Peyer's patch (tissue), 4 donors: ENCODE measurements around the gene MAST4.

Experiments
- POLR2A ChIP-seq, 2 donors: fragments of 450-650 bp; IDR thresholded peaks; one replicate each; pipeline ENCODE4 v1.5.1; 2017; ENCODE audit warnings: antibody characterized with exemption in 2 of 2, mild to moderate bottlenecking in 2 of 2, moderate library complexity in 2 of 2
- TF ChIP-seq, protein P1 (sequence below), 6 experiments: fragments of 450-650 bp in 4 of 6; fragments of 200-600 bp in 2 of 6; sonication (generic) in 1 of 6; IDR thresholded peaks; one replicate each; pipeline ENCODE4 v1.5.1; 2017 to 2019; ENCODE audit warnings: antibody characterized with exemption in 6 of 6, mild to moderate bottlenecking in 3 of 6, moderate library complexity in 1 of 6

GRCh38 chr5:67115817-67116216 is 519.6 kb downstream of the MAST4 start:
- TF ChIP-seq, protein P1, sequence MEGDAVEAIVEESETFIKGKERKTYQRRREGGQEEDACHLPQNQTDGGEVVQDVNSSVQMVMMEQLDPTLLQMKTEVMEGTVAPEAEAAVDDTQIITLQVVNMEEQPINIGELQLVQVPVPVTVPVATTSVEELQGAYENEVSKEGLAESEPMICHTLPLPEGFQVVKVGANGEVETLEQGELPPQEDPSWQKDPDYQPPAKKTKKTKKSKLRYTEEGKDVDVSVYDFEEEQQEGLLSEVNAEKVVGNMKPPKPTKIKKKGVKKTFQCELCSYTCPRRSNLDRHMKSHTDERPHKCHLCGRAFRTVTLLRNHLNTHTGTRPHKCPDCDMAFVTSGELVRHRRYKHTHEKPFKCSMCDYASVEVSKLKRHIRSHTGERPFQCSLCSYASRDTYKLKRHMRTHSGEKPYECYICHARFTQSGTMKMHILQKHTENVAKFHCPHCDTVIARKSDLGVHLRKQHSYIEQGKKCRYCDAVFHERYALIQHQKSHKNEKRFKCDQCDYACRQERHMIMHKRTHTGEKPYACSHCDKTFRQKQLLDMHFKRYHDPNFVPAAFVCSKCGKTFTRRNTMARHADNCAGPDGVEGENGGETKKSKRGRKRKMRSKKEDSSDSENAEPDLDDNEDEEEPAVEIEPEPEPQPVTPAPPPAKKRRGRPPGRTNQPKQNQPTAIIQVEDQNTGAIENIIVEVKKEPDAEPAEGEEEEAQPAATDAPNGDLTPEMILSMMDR (IDR thresholded peaks at IDR 0.05): no peak
- TF ChIP-seq POLR2A (IDR thresholded peaks at IDR 0.05): no peak
